Measurements from ENCODE around the gene GNG7.
A peak's percentile ranks its signal among the peaks of the same experiment; 100 is the strongest.
"Not testable (repeated sequence)": the region's sequence is repeated elsewhere in the genome, so short reads cannot be mapped to it uniquely, and the experiment has no call there.

Gene GNG7

DNA sequence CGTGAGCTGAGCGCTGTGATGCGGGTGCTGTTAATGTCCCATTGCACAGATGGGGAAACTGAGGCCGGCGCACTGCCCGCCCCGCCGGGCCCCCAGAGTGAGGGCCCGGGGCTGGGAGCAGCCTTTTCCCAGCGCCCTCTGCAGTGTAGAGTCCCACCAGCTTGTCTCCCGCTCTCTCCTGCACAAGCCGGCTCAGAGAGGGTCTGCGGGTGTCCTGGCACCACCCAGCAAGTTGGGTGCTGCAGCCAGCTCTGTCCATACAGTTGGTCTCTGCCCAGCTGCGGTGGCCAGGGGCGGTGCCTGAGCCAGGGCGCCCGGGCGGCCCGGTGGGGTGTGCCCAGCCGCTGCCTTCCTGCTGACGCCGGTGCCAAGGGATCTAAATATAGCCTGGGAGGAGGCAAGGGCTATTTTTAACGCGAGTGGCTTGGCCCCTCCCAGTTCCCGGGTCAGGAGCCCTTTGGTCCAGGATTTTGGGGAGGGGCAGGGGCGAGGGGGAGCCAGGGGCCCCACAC is 207.3 kb downstream of the GNG7 start:
- no peak for DNase-seq

DNA sequence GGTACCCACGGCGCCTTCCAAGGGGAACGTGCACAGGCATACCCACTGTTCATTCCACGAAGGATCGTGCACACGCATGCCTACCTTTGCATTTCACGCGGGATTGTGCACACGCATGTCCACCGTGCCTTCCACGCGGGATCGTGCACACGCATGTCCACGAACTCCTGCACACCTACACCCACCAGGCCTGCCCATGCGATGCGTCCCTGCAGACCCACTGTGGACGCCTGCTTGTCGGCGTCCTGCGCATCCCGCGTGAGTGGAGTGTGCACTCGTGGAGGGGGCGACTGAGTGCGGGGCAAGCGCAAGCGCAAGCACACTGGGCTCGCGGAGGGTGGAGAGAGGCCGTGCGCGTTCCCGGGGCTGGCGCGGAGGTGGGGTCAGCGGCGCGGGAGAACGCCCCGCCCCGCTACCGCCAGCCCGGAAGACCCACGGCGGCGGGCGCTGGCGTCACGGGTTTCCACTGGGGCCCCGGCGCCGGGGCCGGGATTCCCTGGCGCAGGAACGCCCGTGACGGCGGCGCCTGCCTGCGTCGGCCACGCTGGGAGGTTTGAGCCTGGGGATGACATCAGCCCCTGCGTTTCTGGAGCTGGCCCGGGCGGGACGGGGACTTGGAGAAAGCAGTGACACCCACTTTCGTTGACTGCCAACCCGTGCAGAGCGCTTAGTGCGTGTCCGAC is 207.9 kb downstream of the GNG7 start:
- DNase-seq: no peak

DNA sequence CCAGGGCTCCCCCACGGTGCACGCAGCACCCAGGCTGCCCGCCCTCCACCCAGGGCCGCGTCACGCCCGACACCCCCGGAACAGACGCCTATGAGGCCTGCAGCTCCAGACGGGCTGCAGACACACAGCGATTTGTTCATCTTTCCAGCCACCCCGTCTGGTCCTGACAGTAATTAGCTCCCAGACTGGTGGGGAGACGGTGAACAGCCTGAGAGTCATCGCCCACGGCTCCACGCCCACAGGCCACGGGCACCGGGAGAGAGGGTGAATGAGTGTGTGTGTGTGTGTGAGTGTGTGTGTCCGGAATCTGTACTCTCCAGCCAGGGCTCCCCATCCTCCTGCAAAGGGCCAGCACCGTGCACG is 208.4 kb downstream of the GNG7 start:
- no peak for DNase-seq

DNA sequence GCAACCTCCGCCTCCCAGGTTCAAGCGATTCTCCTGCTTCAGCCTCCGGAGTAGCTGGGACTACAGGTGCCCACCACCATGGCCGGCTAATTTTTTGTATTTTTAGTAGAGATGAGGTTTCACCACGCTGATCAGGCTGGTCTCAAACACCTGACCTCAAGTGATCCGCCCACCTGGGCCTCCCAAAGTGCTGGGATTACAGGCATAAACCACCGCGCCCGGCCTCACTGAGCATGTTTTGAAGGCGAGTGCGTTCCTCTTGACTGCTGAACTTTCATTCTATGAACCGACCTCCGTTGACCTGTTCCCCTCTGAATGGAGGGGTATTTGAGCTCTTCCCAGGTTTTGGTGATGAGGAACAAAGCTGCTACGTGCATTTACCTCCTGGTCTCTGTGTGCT is 209.0 kb downstream of the GNG7 start:
- DNase-seq: not testable (repeated sequence)

DNA sequence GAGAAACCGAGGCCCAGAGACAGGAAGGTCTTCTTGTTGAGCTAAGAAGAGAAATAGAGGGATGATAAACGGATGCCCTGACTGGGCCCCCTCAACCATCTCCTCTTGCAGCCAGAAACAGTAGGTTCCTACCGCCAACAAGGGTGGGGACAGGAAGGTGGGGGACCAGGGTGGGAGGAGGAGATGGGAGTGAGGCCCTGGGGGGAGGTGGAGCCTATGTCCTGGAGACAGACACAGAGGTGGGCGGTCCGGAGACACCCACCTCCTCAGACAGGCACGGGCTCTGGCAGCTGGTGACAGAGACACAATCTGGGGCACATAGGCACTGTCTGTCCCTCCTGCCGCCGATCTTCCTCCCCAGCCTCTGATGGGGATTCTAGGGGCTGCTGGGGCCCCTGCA is 209.6 kb downstream of the GNG7 start:
- no peak for DNase-seq

DNA sequence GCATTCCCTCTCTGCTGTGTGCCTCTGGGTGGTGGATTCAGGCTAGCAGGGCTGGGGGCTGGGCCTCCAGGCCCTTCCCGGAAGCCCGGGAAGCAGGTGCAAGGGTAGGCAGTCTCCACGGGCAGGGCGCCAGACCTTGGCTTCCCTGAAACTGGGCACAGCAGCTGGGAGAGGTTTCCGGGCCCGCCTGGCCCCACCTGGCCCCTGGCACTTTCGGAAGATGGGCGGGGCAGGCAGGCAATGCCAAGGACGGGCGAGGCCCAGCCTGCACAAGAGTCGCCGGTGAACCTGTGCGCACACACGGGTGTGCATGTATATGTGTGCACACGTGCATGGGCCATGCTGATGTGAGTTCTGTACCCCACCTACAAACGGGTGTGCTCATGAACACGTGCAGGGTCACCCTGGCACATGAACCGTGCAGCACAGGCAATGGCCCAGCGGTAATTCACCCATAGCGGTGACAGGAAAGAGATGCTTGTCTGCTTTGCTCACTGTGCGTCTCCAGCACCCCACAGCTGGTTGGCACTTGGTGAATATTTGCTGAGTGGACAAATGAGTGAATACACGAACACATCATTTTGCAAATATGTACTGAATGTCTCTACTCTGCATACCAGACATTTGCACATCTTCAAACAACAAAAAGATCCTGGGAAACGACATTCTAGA is 211.2 kb downstream of the GNG7 start:
- peak; percentile 64 for DNase-seq

DNA sequence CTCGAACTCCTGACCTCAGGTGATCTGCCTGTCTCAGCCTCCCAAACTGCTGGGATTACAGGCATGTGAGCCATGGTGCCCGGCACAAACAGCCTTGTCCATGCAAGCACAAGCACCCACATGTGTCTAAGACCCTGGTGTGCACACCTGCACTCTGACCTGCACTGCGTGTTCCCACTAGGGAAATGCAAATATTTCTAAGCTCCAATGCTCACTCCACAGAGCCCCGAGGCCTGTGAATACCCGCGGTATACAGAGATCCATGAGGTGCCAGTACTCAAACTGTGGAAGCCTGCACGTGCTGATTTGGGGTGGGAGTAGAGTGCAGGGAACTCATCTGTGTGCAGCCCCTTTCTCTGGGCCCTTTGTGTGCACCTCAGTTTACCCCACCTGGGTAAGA is 211.8 kb downstream of the GNG7 start:
- DNase-seq: no peak

DNA sequence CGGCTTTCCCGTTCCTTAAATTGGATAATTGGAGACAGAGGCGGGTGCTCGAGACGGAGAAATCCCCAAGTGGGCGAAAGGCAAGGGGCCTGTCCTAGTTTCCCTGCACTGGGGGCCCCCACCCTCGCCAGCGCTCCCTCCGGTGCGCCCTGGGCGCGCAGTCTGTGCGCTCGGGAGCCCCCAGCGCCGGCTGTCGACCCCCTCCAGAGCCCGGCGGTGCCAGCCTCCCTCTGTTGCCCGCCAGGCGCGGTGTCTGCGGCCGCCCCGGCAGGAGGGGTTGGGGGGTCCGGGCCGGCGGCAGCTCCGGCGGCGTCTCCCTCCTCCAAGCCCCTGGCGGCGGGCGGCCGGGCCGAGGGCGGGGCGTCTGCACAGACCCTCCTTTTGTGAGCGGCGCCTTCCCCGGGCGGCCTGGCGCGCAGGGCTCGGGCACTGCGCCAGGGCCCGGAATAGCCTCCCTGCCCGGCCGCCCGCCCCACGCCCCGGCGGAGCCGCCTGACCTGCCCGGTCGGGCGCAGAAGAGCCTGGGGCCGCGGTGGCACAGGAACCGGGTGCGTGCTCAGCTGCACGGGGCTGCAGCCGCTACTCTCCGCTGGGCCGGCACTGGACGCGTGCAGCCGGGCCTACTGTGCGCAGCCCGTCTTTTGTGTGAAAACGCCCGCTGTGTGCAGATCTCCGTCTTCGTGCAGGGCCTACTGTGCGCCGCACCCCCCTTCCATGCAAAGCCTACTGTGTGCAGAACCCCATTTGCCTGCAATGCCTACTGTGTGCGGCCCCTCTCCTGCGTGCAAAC is 213.4 kb downstream of the GNG7 start:
- DNase-seq: no peak

DNA sequence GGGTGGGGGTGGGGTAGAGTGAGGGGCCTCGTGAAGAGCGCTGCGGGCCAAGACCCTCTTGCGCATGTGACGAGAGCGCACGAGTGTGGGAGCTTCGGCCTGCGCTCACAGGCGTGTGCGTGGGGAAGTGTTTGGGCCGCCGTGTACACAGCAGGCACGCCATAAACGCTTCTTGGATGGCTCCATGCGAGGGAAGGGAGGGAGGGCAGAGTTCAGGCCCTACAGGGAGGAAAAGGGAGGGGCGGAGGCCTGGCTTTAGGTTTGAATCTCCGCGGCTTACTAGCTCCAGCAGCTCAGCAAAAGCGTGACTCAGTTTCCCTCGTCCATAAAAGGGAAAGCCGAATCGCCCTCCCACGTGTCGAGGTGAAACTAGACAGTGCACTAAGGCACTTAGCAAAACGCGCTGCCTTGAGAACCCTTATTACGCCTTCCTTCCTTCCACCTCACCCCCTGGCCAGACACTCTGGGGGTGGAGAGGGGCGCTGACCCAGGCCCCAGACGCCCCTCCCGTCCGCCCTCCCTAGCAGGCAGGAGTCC is 214.0 kb downstream of the GNG7 start:
- DNase-seq: no peak

DNA sequence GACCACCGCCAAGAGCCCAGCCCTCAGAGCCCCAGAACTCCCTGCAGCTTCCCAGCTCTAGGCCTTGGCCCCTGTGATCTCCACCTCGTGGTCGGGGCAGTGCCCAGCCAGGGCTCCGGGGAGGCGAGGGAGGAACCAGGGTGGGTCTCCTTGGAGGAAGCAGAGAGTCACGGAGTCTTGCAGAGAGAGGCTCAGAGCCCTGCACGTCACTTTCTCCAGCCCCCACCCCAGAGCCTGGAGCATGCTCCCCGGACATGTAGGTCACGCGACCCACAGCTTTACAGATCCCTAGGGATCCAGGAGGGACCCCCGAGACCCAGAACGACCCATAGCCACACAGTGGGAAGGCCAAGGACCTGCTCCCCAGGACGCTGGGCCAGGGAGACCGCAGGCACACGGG is 214.7 kb downstream of the GNG7 start:
- no peak for DNase-seq

DNA sequence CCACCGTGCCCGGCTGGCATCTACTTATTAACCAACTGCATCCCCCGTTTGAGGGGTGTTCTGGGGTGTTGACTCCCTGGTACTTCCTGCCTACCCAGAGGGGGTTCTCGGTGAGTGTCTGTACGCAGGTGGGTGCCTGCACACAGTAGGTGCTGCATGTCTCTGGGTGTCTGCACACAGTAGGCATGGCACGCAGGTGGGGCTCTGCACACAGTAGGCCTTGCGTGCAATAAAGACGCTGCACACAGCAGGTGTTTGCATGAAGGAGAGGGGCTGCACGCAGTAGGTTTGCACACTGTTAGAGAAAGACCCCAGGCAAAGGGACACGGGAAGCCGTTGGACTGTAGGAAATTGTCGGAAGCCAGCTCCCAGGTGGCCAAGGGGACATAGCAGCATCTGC is 215.4 kb downstream of the GNG7 start:
- DNase-seq: no peak

DNA sequence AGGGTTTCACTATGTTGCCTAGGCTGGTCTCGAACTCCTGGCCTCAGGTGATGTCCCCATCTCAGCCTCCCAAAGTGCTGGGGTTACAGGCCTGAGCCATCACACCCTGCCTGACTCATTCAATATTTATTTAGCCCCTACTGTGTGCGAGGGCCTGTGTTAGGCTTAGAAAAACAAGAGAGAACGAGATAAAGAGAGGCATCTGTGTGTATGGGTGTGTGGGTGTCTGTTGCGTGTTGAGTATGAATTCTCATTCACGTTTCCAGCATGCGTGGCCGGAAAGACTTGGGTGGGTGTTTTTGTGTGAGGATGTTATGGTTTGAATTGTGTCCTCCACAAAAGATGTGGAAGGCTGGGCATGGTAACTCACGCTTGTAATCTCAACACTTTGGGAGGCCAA is 217.1 kb downstream of the GNG7 start:
- DNase-seq: no peak

DNA sequence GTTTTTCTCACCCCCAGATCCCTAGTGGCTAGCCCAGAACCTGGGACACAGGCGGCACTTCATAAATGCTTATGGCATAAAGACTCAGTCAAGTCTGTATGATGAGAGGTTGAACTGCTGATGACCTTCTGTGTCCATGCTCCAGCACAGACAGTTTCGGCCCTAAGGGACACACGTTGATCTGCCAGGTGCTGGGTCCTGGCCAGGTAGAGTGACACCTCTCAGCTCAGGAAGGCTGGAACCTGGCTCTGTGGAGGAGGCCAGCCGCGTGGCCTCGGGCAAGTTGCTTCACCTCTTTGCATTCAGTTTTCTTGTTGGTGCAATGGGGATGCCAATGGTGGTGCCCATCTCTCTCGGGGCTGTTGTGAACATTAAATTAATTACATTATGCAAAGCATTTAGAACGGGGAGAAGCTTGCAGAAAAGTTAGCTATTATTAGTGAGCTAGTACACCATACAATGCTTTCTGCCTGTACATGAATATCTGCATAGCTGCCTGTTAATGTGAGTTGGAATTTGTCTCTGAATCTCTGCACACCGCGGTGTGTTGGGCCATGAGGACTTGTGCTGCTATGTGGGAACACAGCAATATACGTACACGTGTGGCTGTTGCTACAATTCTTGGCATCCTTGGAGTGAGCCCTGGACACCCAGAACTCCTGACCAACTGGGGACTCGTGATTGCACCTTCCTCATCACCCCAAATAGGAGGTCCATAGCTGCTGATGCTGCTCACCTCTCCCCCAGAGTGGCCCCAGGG is 218.1 kb downstream of the GNG7 start:
- DNase-seq: no peak

DNA sequence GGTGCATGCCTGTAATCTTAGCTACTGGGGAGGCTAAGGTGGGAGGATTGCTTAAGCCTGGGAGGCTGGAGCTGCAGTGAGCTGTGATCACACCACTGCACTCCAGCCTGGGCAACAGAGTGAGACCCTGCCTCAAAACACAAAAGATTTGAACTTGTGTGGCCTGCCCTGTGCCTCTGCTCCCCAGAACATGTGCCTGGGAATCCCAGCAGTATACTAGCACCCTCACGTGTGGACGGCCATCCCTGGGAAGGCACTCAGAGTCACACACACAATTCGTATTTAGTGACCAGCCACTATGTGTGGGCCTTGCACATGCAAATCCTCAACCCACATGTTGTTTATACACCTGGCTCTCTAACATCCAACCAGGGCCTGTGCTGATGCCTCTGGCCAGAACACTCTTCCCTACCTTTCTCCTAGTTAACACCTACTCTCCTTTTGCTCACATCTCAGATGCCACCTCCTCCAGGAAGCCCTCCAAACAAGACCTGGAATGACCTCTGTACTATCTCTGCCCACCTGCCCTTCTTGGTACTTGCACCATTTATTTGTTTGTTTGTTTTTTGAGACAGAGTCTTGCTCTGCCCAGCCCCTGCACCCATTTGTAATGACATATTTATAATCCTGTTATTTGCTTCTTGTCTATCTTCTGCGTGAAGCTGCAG is 218.9 kb downstream of the GNG7 start:
- no peak for DNase-seq

DNA sequence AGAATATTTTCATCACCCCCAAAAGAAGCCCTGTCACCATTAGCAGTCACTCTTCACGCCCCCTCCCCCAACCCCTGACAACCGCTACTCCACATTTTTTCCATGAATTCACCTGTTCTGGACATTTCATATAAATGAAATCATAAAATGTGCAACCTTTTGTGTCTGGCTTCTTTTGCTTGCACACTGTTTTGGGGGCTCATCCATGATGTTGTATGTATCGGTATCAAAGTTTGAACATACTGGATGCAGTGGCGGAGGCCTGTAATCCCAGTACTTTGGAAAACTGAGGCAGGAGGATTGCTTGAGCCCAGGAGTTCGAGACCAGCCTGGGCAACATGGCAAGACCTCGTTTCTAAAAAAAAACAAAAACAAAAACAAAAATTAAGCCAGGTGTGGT is 219.4 kb downstream of the GNG7 start:
- DNase-seq: no peak

DNA sequence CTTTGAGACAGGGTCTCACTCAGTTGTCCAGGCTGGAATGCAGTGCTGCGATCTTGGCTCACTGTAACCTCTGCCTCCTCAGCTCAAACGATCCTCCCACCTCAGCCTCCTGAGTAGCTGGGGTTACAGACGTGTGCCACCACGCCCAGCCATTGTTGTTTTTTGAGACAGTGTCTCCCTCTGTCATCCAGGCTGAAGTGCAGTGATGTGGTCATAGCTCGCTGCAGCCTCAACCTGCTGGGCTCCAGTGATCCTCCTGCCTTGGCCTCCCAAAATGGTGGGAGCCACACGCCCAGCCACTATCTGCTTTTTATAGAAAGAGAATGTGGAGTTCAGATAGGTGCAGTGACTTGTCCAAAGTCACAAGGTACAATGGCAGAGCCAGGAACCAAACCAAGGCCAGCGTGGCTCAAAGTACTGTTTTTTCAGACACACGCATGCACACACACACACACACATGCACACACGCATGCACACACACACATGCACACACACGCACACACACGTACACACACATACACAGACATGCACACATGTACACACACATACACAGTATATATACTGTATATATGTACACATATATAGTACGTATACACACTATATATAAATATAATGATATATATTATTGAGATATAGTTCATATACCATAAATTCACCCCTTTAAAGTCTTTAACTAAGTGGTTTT is 220.0 kb downstream of the GNG7 start:
- DNase-seq: no peak

DNA sequence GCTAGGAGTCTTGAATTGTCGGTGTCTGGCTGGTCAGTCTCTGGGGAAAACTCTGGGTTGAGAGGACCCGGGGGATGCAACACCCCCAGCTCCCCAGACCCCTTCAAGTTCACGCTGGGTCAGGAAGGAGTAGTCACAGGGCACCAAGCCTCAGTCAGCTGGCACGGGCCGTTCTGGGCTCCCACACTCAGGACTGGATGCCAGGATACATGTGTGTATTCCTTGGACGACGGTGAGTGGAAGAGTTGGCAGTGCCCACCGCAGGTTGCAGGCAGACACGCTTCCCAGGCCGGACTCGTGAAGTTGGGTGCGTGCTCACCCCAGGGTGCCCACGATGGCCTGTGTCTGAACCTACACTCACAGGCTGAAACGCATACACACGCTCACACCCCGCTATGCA is 221.0 kb downstream of the GNG7 start:
- no peak for DNase-seq

DNA sequence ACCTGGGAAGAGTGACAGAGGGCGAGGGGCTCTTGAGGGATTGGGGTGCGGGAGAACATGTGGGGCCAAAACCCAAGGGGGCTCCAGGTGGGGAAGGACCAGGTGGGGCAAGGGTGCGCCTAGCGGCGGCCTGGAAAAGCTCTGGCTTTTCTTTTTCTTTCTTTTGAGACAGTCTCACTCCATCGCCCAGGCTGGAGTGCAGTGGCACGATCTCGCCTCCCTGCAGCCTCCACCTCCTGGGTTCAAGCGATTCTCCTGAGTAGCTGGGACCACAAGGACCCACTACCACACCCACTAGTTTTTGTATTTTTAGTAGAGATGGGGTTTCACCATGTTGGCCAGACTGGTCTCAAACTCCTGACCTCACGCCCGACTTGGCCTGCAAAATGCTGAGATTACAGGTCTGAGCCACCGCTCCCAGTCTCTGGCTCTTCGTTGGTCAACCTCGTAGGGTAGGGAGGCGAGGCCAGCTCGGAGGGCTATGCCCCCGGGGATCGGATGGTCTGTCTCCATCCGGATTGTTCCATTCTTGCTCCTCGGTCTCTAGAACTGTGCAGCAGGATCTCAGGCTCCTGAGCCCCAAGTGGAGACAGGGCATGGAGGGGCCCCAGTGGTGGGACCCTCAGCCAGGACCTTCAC is 222.8 kb downstream of the GNG7 start:
- no peak for DNase-seq

DNA sequence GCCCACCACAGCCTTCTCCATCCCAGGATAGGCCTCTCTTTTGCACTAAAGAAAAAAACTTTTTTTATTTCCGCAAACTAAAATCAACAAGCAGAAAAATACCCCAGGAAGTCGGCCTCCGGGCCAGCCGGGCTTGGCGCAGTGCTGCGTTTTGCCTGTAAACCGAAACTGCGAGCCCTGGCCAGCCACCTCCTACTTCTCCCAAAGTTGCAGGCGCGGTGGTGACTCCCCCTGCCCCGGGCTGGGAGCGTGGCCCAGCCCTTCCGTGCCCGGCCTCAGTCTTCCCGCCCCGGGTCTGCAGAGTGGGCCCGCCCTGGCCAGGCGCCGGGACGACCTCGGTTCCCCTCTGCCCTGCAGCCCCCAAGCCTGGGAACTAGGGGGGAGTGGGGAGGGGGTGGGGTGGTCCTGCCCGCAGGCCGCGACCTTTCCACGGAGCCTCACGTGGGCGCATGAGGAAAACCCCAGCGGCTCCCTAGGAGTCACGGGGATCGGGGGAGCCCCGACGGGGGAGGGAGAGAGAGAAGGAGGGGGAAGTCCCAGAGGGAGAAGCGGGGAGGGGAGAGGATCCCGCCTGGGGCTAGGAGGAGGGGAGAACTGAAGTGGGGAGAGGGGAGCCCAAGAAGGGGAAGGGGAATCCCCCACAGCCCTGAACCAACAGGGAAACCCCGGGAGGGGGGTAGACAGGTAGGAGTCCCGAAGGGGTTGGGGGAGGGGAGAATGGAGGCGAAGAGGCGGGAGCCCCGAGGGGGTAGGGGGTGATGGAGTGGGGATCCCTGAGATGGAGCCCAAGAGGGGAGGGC is 223.5 kb downstream of the GNG7 start:
- no peak for DNase-seq

DNA sequence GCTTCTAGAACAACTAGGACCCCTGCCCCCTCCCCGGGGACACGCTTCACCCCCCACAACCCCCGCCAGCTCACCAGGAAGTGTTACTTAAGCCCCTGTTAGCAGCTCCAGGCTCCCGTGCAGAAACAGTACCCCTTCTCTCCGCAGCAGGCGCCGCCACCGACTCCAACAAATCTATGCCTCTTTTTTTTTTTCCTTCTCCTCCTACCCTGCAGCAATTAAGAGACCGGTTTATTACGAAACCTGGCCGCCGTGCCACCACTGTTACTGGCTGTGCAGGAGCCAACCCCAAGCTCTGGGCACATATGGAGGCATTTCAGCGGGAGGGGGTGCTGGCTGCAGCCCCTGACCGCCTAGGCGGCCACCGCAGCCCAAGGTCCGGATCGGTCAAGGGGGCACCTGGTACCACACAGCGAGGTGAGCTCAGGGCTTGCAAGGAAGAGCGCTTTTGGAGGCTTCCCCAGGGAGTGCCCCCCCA is 224.2 kb downstream of the GNG7 start:
- DNase-seq: peak; percentile 68

All from NCI-H2171 (cell line).